GM18868 (cell line): ENCODE measurements around the gene C8G.

Source experiments
- ATAC-seq: cut with Tn5 transposase; IDR thresholded peaks from one replicate; pipeline ENCODE4 v1.9.1; 2021; ENCODE audit warnings: mild to moderate bottlenecking, moderate library complexity; ENCODE audit not compliant: unreplicated experiment

C8G gene

DNA sequence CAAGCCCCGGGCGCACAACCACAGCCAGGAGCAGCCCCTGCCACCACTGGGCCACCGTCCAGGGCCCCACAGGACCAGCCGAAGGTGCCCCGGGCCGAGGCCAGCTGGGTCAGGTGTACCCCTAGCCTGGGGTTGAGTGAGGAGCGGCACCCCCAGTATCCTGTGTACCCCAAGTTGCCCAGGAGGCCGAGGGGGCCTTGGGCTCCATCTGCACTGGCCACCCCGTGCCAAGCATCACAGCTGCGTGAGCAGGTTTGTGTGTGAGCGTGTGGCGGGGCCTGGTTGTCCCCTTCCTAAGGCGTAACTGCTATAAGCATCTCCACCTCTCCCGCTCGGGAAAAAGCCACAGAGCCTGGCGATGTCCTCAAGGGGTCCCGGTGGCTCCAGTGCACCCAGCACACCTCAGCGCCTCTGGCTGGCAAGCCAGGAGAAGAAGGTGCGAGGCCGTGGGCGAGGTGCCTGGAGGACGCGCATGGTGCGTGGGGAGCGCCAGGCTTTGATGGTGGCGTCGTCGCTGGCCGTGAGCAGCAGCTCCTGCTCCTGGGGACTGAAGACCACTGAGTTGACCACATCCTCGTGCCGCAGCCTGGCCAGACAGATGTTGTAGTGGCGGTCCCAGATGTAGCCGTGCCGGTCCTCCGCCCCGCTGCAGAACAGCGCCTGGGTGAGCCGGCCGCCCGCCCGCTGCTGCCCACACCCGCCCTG is 4.4 kb upstream of the C8G start:
- ATAC-seq: no peak

DNA sequence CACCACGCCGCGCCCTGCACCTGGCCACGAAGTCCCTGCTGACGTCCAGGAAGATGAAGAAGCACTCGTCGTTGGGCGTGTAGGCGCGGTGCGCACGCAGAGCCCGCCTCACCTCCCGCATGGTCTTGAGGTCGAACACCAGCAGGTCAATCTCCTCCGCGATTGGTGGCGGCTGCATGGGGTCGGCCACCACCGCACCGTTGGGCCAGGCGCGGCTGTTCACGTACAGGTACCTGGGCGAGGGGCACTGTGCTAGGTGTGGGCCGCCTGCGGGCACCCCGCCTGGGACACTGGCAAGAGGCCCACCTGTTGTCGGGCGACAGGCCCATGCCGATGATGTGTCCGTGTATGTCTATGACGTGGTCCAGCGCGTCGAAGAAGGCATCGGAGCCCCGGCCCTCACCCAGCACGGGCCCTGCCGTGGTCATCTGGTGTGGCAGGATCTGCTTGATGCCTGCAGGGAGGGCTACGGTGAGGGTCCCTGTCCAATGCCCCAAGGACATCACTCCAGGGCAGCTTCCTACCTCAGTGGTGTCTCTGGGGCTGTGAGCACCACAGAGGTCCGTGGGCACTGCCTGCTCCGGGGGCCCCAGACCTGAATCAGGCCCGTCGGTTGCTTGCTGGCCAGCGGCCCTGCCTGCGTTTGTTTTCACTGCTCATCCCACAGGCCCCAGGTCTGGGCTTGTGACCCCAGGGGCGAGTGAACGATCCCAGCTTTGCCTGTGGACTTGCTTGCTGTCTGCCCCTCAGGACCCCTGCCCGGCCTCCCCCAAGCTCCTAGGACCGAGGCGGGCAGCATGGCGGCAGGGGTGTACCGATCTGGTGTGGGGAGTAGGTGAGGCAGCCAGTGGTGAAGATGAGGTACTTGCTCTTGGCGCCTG is 3.6 kb upstream of the C8G start:
- no peak for ATAC-seq

DNA sequence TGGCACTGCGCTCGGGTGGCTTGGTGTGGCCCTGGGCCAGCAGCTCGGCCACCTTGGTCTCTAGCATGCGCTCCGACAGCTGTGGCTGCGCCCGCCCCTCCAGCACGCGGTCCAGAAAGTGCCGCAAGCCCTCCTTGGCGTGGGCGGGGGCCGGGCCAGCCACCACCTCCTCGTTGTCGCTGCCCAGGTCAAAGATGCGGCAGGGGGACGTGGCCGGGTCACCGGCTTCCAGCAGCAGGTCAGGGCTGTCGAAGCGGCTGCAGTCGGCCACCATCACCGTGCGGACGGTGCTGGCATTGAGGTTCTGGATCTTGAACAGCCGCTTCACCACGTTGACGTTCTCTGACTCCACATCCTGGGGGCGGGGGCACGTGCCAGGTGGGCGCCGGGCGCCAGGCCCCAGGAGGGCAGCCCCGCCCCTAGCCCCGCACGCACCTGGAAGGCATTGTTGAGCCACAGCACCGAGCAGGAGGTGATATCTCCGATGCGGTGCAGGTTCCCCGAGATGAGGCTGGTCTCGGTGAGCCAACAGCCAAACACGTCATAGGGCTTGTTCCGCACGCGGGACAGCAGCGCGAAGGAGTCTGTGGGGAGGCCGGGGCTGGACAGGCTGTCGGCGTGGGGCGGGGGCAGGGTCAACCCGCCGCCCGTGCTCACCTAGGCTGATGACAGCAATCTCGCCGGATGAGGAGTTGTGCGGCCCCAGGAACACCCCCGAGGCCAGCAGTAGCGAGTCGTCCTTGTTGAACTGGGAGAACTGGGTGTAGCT is 2.7 kb upstream of the C8G start:
- ATAC-seq: no peak

DNA sequence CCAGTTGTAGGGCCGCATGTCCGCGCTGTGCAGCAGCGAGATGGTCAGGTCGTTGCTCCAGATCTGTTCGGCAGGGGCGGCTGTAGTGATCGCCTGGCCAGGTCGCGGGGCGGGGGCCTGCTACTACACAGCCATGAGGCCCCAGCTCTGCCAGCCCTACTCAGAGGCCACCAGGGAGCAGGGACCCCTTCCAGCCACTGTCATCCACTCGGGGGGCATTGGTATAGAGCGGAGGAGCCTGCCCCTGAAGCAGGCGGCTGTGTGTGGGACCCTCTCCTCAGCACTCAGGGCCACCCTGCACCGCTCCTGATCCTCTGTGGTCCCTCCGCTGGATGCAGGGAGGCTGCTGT is 2.2 kb upstream of the C8G start:
- ATAC-seq: no peak

DNA sequence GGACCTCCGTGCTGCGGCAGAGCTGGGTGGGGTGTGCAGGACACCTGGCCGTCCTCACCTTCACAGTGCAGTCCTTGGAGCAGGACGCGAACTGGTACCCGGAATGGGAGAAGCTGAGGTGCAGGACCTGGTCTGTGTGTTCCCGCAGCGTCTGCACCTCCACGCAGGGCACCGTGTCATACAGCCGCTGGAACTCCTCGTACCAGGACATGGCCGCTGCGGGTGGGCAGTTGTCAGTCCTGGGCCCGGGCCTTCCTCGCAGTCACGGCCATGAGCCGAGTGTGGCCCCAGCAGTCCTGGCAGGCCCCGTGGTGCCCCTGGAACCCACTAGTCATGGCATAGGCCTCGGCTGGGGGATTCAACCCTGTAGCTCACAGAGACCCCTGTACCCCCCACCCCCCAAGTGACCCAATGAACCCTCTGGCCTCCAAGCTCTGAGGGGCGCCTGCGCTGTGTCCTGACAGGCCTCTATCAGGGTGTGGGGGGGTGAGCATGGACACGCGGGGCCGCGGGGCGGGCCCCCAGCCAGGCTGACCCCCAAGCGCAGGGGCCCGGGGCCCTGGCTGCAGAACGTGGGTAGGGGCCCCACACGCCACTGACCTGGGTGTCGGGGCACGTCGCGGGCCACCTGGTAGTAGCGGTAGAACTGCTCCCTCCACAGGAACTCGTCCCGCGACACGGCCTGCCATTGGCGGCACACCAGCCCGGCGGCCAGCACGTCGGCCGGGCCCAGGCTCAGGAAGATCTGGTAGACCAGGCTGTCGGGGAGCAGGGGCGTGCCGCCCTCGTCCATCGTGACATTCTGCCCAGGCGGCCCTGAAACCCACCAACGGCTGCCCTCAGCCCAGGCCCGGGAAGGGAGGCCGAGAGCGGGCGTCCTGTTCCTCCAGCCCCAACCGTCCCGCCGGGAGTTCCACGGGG is 1.5 kb upstream of the C8G start:
- ATAC-seq: peak; percentile 11

DNA sequence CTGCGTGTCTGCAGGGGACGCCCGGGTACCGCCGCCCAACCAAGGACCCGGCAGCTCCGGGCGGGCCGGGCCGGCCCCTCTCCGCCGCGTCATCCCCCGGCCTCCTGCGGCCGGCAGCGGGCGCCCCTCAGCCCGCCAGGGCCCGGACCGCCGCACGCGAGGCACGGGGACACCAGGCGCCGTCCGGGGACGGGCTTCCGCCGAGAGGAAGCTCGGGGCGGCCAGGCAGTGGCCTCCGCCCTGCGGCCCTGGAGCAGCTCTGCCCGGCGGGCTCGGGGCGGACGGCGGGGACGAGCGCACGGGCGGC is 878 bp upstream of the C8G start:
- peak; percentile 39 for ATAC-seq

DNA sequence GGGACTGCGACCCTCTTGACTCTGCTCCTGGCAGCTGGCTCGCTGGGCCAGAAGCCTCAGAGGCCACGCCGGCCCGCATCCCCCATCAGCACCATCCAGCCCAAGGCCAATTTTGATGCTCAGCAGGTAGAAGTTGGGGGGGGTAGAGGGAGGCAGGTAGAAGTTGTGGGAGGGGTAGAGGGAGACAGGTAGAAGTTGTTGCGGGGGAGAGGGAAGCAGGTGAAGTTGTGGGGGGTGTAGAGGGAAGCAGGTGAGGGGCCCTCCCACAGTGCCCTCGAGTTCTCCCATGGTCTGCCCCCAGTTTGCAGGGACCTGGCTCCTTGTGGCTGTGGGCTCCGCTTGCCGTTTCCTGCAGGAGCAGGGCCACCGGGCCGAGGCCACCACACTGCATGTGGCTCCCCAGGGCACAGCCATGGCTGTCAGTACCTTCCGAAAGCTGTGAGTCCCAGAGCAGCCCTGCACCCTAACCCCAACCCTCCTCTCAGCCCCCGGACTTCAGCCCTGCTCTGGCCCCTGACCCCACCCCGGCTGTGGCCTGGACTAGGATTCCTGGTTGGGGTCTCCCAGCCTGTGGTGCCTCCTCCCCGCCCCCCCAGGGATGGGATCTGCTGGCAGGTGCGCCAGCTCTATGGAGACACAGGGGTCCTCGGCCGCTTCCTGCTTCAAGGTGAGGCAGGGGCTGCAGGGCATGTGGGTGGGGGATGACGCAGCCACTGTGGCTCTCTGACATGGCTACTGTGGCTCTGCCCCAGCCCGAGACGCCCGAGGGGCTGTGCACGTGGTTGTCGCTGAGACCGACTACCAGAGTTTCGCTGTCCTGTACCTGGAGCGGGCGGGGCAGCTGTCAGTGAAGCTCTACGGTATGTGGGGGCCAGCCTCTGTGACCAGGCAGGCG is 537 bp downstream of the C8G start:
- no peak for ATAC-seq

DNA sequence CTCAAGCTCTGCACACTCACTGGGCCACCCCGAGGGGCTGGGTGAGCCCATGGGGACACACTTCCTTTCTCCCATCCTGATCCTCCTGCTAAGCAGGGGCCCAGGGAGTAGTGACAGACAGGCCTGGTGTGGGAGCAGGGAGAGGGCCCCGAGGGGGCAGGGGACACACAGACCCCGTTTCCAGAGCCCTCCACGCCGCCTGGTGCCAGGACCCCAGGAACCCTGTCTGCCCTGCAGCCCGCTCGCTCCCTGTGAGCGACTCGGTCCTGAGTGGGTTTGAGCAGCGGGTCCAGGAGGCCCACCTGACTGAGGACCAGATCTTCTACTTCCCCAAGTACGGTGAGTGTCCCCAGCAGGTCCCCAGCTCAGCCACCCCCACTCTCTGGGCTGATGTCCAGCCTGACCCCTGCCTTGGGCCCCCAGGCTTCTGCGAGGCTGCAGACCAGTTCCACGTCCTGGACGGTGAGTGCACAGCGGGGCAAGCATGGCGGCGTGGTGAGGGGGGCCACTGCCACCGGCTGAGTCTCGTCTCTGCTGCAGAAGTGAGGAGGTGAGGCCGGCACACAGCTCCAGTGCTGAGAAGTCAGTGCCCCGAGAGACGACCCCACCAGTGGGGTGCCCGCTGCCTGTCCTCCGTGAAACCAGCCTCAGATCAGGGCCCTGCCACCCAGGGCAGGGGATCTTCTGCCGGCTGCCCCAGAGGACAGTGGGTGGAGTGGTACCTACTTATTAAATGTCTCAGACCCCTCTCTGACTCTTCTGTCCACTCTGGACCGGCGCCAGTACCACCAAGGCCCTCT is 1.4 kb downstream of the C8G start:
- no peak for ATAC-seq

DNA sequence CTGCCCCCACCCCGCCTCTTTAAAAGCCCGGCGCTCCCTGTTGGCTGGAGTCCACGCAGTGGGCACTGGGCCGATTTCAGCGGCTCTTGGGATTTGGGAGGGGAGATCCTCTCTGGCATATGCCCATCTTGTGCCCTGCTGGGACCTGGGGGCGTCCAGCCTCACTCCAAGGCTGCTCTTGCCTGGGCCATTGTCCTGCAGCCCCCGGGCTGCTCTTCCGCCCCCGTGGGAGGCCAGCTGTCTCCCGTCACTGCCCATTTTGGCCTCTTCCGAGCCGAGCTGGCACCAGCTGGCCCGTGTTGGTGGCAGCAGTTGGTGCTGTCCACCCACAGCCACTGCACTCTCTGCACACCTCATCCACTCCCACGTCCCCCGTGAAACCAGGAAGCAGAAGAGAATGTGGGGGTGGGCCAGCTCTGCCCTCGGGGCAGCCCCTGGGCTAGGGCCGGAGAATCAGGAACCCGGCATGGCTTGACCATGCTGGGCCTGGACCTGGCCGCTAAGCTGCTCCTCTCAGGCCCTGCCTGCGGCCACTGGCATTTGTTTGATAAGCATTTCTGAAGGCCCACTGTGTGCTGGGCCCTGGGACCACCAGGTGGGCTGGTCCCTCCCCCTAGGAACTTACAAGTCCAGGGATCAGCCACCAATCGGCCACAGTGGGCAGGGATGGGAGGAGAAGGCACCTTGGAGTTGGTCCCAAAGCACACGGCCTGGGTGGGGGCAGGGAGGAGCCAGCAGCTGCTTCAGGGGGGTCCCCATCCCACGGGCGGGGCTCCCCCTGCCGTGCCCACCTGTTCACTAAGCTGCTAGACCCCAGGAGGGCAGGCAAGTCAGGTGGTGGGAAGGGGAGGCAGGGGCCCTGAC is 2.2 kb downstream of the C8G start:
- no peak for ATAC-seq

DNA sequence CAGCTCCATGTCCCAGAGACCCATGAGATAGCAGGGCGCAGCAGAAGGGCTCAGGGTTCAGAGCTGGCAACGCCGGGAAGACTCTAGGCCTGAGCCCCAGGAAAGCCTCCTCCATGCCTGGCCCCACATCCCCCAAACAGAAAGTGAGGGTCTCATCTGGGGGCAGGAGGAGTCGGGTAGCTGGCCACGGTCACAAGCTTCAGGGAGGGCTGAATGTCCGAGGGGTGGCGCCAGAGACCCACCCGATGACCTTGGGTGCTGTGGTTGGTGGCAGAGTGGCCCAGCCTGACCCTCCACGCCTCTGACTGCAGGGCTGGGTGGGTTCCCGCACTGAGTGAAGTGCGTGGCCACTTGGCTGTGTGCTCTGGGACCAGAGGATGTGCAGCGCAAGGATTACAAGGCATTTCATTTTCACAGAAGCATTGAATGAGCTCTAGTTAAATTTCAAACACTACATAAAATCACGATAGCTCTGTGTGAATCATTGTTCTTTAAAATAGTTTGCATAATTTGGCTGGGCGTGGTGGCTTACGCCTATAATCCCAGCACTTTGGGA is 3.0 kb downstream of the C8G start:
- no peak for ATAC-seq

DNA sequence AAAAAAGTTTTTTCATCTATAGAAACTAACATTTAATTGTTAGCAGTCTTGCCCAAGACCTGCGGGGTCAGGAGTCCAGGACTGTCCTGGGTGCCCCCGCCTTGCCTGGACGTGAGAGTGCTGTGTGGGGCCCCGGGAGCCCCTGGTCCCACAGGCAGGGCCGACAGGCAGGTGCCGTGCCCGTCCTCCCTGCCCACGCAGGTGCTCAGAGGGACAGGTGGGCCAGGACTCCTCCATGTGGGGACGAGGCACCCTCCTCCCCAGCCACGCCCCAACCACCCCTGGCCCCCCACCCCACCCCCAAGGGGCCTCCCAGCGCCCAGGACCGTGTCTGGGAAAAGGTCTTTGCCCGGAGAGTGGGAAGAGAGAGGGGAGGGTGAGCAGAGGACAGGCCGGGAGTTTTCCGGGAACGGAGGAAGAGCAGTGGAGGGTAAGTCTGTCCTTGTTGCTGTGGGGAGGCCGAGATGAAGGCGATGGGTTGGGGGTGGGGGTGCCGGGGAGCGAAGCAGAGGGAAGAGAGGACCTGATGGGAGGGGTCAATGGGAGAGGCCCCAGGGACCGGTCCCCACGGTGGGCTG is 4.3 kb downstream of the C8G start:
- ATAC-seq: no peak

DNA sequence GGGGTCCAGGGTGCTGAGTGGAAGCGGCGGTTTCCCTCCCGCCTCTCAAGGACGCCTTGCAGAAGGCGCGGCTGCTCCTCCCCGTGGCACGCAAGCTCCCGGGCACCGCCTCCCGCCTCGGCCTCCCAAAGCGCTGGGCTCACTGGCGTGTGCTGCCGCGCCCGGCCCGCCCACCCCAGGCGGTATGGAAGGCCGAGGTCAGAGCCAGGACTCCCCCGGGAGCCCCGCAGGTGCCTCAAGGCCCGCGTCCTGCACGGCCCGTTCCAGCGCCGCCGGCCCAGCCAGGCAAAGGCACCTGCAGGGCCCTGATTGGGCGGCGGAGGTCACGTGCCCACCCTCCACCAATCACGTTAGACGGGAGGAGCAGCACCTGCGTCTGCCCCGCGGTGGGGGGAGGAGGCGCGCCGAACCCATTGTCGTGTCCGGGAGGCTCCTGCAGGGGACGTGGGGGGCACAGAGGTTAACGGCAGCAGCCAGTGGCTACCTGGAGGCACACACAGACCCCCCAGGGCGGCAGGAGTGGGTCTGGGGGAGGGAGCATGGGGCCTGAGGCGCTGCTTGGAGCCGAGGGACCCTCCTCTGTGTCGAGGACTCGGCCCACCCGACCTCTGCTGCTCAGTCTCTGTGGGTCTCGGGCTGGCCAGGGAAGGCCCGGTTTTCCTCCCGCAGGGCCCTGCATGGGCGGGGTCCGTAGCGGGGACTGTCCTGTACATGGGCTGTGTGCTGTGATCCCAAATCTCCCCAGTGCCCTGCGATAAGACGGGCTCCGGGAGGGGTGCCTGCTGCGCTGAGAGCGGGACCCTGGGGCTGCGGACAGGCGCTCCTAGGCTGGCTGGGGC is 5.0 kb downstream of the C8G start:
- peak; percentile 88 for ATAC-seq

DNA sequence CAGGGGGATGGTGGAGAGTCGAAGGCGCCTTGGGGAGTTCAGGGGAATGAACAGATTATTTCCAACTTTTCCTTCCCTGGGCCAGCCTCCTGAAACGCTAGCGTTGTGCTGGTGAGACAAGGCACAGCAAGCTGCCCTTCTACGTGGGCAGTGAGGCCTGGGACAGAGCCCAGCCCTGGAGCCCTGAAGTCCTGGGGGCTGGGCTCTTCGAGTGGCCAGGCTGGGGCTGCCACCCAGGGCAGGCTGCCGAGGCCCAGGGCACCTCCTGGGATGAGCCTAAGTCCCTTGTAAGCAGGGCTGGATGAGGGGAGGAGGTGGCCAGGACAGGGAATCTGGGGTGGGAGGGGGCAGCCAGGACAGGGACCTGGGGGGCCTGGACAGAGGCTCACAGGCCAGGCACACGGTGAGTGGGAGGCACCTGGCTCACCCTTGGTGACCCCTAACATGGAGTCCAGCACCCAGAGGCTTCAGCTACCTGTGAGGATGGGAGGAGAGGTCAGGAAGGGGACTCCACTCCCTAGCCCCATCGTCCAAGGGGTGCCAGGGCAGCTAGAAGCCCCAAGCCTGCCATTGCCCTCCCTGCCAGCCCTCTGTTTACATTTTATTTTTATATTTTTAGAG is 5.7 kb downstream of the C8G start:
- ATAC-seq: no peak

DNA sequence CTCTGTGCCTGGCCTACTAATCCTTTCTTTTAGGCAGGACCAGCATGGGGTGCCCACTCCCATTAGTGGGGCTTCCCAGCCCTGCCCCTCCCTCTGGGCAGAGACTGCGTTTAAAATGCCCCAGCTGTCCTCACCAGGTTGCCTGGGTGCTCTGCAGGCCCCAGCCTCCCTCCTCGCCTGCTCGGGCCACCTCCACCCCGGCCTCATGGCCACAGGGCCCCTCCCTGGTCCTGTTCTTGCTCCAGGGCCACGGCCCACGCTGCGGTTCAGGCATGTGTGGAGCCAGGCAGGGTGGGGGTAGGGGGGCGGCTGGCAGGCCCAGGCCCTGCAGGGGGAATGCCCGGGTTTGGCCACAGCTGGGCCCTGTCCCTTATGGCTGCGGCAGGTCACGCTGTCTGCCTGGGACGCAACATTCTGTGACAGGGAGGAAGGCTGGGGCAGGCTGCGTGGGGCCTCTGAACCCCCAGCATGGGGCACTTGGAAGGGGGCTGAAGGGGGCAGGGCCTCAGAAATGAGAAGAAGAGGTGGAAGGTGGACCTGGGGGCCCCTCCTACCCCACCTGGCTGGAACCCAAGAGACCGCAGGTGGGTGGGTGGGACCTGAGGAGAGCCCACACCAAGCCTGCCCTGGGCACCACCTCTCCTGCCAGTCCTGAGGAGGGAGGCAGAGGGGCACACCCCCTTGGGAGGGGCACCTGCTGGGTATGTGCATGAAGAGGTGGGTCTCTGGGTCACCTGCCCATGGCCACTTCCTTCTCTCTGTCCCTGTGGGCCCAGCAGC is 6.7 kb downstream of the C8G start, which contains the start of gene LCN12:
Gene LCN12, plus strand, starts transcription at position 733 of the 780 bp plus-strand sequence. CDS start 55 bp downstream, outside the sequence.
- ATAC-seq: no peak

DNA sequence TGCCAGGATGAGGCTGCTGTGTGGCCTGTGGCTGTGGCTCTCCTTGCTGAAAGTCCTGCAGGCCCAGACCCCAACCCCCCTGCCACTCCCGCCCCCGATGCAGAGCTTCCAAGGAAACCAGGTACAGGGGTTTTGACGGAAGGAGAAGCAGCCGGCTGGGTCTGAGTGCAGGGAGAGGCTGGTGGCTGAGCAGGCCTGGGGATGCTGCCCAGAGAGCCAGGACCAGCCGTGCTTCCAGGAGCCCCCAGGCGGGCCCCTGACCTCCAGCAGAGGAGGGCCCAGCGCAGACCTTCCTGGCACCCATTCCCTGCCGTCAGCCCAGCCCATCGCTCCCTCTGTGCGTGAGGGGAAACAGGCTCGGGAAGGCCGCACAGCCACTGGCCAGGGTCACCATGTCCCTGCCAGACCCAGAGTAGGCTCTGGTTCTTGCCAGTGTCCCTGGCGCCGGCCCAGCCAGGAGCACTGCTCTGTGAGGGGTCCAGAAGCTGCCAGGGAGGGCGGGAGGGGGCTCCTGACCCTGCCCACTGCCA is 7.3 kb downstream of the C8G start:
- no peak for ATAC-seq
